ENCODE results near the gene ACADL.
A peak's percentile ranks its signal among the peaks of the same experiment; 100 is the strongest.

GRCh38 chr2:210171309-210172218 is 53.7 kb downstream of the ACADL start, which contains the start of gene KANSL1L:
- TF ChIP-seq CTCF (IDR thresholded peaks at IDR 0.05) (peak in 1 of 3 donors; percentile 2), POLR2A (IDR thresholded peaks at IDR 0.05) (peak; percentile 82), EP300 (IDR thresholded peaks at IDR 0.05) (no peak)

All from ovary (tissue), 3 donors.